IMR-90 (cell line): ENCODE data around the gene MRPS18A. TPM values are rescaled to one million over a fixed set of nuclear protein-coding genes. Genes with fewer than 3 reads are reported as not detected.
"Not testable (repeated sequence)": the region's sequence is repeated elsewhere in the genome, so short reads cannot be mapped to it uniquely, and the experiment has no call there.

Experiments used
- ATAC-seq: fragments of 200-7000 bp; cut with Tn5 transposase; 2 replicates; pipeline ENCODE4 v1.9.1; 2020; ENCODE audit warnings: low read depth, mild to moderate bottlenecking, moderate library complexity
- BruUV-seq: library from RNA; stranded (reverse); fragments of 400-500 nt; replicated peaks from 2 replicates; lab custom pipeline; 2021; lab: Mats Ljungman, UMichigan
- CTCF ChIA-PET: fragments of 300-600 bp; formaldehyde crosslinking; extraction: SDS; loops from one replicate; lab custom pipeline; 2021; ENCODE audit warnings: antibody characterized with exemption; lab: Yijun Ruan, JAX
- POLR2A ChIA-PET: fragments of 300-600 bp; sonication (Branson Sonifier 250); formaldehyde crosslinking; loops from one replicate; lab custom pipeline; 2022; ENCODE audit warnings: antibody characterized with exemption; ENCODE audit not compliant: unreplicated experiment; lab: Charles Lee
- DNase-seq: peaks from one replicate; pipeline ENCODE4 v3.0.0; 2013
- H2AFZ ChIP-seq: replicated peaks from 2 replicates; pipeline ENCODE3; 2013; ENCODE audit warnings: low read length, mild to moderate bottlenecking; ENCODE audit not compliant: poor library complexity
- H2AK5ac ChIP-seq: 2 replicates; pipeline ENCODE4 v1.6.1; 2013; ENCODE audit warnings: low read depth, low read length, inconsistent platforms
- H2AK9ac ChIP-seq: replicated peaks from 2 replicates; pipeline ENCODE3; 2013; ENCODE audit warnings: mild to moderate bottlenecking, low read depth, low read length, moderate library complexity; ENCODE audit not compliant: poor library complexity
- H2BK120ac ChIP-seq: 2 replicates; pipeline ENCODE4 v1.6.1; 2013; ENCODE audit warnings: low read depth, low read length, inconsistent platforms
- H2BK15ac ChIP-seq: 3 replicates; pipeline ENCODE4 v1.6.1; 2013; ENCODE audit warnings: low read depth, low read length, inconsistent platforms
- H2BK20ac ChIP-seq: 2 replicates; pipeline ENCODE4 v1.6.1; 2013; ENCODE audit warnings: low read depth, mild to moderate bottlenecking, inconsistent platforms, low read length, moderate library complexity
- H2BK5ac ChIP-seq: 2 replicates; pipeline ENCODE4 v1.6.1; 2013; ENCODE audit warnings: mild to moderate bottlenecking, low read depth, low read length, inconsistent platforms; ENCODE audit not compliant: poor library complexity, severe bottlenecking
- H3K14ac ChIP-seq: replicated peaks from 2 replicates; pipeline ENCODE4 v1.6.1; 2013; ENCODE audit warnings: low read depth, low read length, inconsistent platforms
- H3K18ac ChIP-seq: 2 replicates; pipeline ENCODE4 v1.6.1; 2013; ENCODE audit warnings: low read depth, low read length, control low read depth
- H3K23ac ChIP-seq: 2 replicates; pipeline ENCODE4 v1.6.1; 2013; ENCODE audit warnings: low read depth, low read length, inconsistent platforms
- H3K27ac ChIP-seq: 2 replicates; pipeline ENCODE4 v1.5.1; 2013; ENCODE audit warnings: mild to moderate bottlenecking, control low read depth, low read length; ENCODE audit not compliant: insufficient read depth
- H3K27me3 ChIP-seq: 2 replicates; pipeline ENCODE4 v1.6.1; 2013; ENCODE audit warnings: low read length; ENCODE audit not compliant: control insufficient read depth, insufficient read depth
- H3K36me3 ChIP-seq: 2 replicates; pipeline ENCODE4 v1.6.1; 2013; ENCODE audit warnings: low read length, mixed read lengths; ENCODE audit not compliant: control insufficient read depth, insufficient read depth
- H3K4ac ChIP-seq: 2 replicates; pipeline ENCODE4 v1.6.1; 2013; ENCODE audit warnings: low read depth, low read length, inconsistent platforms
- H3K4me1 ChIP-seq: 2 replicates; pipeline ENCODE4 v1.6.1; 2013; ENCODE audit warnings: low read length, mixed read lengths; ENCODE audit not compliant: control insufficient read depth, insufficient read depth
- H3K4me2 ChIP-seq: 2 replicates; pipeline ENCODE4 v1.6.1; 2013; ENCODE audit warnings: low read depth, mild to moderate bottlenecking, control low read depth, low read length, moderate library complexity
- H3K4me3 ChIP-seq: 2 replicates; pipeline ENCODE4 v1.5.1; 2013; ENCODE audit warnings: low read depth, mild to moderate bottlenecking, control low read depth, low read length, moderate library complexity; ENCODE audit not compliant: insufficient read depth
- H3K56ac ChIP-seq: 2 replicates; pipeline ENCODE4 v1.6.1; 2013; ENCODE audit warnings: low read length, inconsistent platforms; ENCODE audit not compliant: insufficient read depth; ENCODE audit errors: extremely low read depth
- H3K79me1 ChIP-seq, 2 experiments: 2 replicates each; pipeline ENCODE4 v1.6.1; 2013; ENCODE audit warnings: low read length in 2 of 2, inconsistent platforms in 1 of 2, low read depth in 1 of 2
- H3K9ac ChIP-seq: 2 replicates; pipeline ENCODE4 v1.6.1; 2013; ENCODE audit warnings: low read depth, low read length, control low read depth
- H3K9me1 ChIP-seq: 2 replicates; pipeline ENCODE4 v1.6.1; 2013; ENCODE audit warnings: low read length, inconsistent platforms; ENCODE audit not compliant: insufficient read depth
- H3K9me3 ChIP-seq: 2 replicates; pipeline ENCODE4 v1.6.1; 2013; ENCODE audit warnings: low read length; ENCODE audit not compliant: control insufficient read depth, insufficient read depth
- H4K20me1 ChIP-seq: 2 replicates; pipeline ENCODE4 v1.6.1; 2013; ENCODE audit warnings: low read length, inconsistent platforms; ENCODE audit not compliant: insufficient read depth
- H4K5ac ChIP-seq: 2 replicates; pipeline ENCODE4 v1.6.1; 2013; ENCODE audit warnings: mild to moderate bottlenecking, low read depth, low read length, control low read depth
- H4K8ac ChIP-seq, 2 experiments: 2 replicates each; pipeline ENCODE4 v1.6.1; 2013; ENCODE audit warnings: low read depth in 2 of 2, low read length in 2 of 2, control low read depth in 1 of 2, inconsistent platforms in 1 of 2
- H4K91ac ChIP-seq: 2 replicates; pipeline ENCODE4 v1.6.1; 2013; ENCODE audit warnings: low read depth, low read length, inconsistent platforms; ENCODE audit not compliant: insufficient read depth
- WGBS, 2 experiments: methylation state at CpG; one replicate each; pipeline versions ENCODE4 v1.1.5 to v1.1.7; 2013; ENCODE audit warnings: missing lambda C conversion rate in 2 of 2; ENCODE audit not compliant: insufficient read length in 1 of 2; ENCODE audit errors: extremely low coverage in 2 of 2; 5-methylcytosine and 5-hydroxymethylcytosine counted together
- dilution Hi-C: fragments of 300-500 bp; cut with HindIII; formaldehyde crosslinking; loops from one replicate; pipeline ENCODE4 v1.14.3; 2018; ENCODE audit warnings: low sequenced_read_pairs; ENCODE audit not compliant: unreplicated experiment
- in situ Hi-C: fragments of 300-500 bp; cut with MboI; formaldehyde crosslinking; loops from 3 replicates; pipeline ENCODE4 v1.14.3; 2019; ENCODE audit warnings: low sequenced_read_pairs, inconsistent platforms, mixed read lengths
- intact Hi-C: fragments of 100-400 bp; cut with micrococcal nuclease; formaldehyde crosslinking; loops from 2 replicates; pipeline ENCODE4 v1.10.0; 2022
- polyA plus RNA-seq, 3 experiments: library from polyadenylated mRNA; depleted of rRNA; stranded (reverse); fragments of >200 nt; gene quantifications; 2 replicates each; pipeline ENCODE4 v1.2.3, GENCODE V29; 2012; ENCODE audit warnings: low replicate concordance in 1 of 3
- total RNA-seq: library from RNA; depleted of rRNA; stranded (reverse); fragments of >200 nt; gene quantifications from 2 replicates; pipeline ENCODE4 v1.2.3, GENCODE V29; 2012

The MRPS18A gene
- total and polyA plus RNA-seq, 2 of the 4 experiments (the other 2 are of a cell fraction), result 47.0 to 56.6 TPM

GRCh38 chr6:43652822-43653221 is 34.8 kb downstream of the MRPS18A start:
- H4K20me1 ChIP-seq, ATAC-seq, H3K4me1 ChIP-seq, H3K36me3 ChIP-seq, H3K27ac ChIP-seq, BruUV-seq, H3K4ac ChIP-seq, H2AFZ ChIP-seq, H2AK9ac ChIP-seq, H4K91ac ChIP-seq, H3K4me3 ChIP-seq, H3K56ac ChIP-seq, intact Hi-C loops, H3K9me1 ChIP-seq, H2BK120ac ChIP-seq, H3K14ac ChIP-seq, H3K79me1 ChIP-seq, H3K9me3 ChIP-seq, H2BK5ac ChIP-seq, POLR2A ChIA-PET, H3K9ac ChIP-seq, H3K23ac ChIP-seq, DNase-seq, in situ Hi-C loops, H4K8ac ChIP-seq, dilution Hi-C loops, H3K27me3 ChIP-seq, H2BK15ac ChIP-seq, H3K18ac ChIP-seq, H2AK5ac ChIP-seq, H2BK20ac ChIP-seq, H4K5ac ChIP-seq, H3K4me2 ChIP-seq: not testable (repeated sequence)
- no CpG with 5 or more reads among the region's 2 CpGs for WGBS, 2 experiments
- CTCF ChIA-PET, result interaction anchor here (0.7 kb wide), 1 partner anchor 28 kb away, joined by 3 read pairs; no protein-coding TSS in a partner anchor
